Stimulated activated CD4-positive, alpha-beta T cell treated with anti-CD3 and anti-CD28 coated beads, Interleukin-1b, Interleukin-23, amount 100 ng/mL, for 1 hour (primary cell): Measurements from ENCODE around the gene SZRD1.
"Not testable (repeated sequence)": the region's sequence is repeated elsewhere in the genome, so short reads cannot be mapped to it uniquely, and the experiment has no call there.

Experiments used
- DNase-seq, 2 donors: peaks; one replicate each; pipeline ENCODE4 v3.0.0-alpha.2; 2020; ENCODE audit warnings: low read depth in 2 of 2

Gene SZRD1, protein sequence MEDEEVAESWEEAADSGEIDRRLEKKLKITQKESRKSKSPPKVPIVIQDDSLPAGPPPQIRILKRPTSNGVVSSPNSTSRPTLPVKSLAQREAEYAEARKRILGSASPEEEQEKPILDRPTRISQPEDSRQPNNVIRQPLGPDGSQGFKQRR

DNA sequence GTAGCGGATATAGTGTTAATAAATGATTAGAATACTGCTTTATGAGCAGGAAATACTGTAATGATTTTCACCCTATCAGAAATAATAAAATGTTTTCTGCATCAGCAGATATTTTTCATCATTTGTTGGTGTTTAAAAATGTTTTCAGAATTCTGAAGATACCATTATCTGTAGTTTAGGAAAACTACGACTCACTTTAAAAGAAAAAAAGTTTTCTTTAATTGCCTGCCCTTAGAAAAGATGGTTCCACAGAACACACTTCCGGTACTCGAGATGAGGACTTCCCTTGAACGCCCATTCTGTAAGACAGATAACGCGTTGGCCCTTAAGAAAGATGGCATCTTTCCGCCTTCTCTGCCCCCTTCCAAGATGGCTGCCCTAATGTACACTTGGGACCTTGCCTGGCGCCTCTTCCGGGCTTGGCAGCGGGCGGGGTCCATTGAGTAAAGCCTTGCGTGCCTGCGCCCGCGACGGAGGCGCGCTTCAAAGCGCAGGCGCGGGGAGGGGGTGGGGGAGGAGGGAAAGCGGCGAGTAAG, at the start of gene SZRD1:
TSS of gene SZRD1 (plus strand) at position 521 of the 536 bp plus-strand sequence. CDS start 16 bp downstream, outside the sequence.
- peak; percentile 75 to 89 for DNase-seq

DNA sequence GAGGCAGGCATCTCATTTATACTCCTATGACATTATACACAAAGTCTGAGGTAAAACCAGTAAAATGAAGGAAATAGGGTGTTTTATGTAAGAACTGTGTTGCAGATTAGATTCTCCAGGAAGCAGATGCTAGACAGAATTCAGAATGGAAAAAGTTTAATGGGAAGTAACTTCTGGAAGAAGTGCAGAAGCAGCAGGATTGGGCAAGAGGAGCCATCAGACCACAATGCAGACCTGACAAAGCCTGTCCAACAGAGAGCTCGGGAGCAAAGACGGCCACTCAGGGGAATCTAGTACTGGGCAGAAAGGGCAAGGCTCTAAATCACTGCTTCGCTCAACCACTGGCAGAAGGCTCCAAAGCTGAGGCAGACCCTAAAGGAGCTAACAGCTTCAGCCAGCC, 48.5 kb upstream of the SZRD1 start:
- no peak for DNase-seq

DNA sequence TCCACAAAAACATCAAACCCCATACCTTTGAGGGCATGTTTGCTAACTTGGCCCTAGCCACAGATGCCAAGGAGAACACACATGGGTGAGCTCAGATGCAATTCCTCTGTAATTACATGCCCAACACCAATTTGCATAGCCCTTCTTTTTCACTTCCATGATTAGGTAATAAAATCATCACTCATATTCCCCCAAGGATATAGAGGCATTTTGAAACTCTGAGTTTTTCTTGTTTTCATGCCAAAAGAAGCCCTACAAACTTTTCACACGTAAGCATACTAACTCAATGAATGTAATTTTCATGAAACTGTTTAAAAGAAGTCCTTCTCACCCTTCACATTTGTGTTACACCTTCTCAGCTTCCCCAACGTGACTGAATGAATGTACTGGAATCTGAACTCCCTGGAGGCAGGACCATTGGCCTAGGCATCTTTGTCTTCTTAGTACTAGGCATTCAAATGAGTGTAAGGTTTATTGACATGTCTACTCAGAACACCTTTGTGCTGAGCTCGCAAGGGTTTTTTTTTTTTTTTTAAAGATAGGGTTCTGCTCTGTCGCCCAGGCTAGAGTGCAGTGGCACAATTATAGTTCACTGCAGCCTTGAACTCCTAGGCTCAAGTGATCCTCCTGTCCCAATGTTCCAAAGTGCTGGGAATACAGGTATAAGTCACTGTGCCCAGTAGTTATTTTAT, 45.7 kb upstream of the SZRD1 start:
- DNase-seq: no peak

DNA sequence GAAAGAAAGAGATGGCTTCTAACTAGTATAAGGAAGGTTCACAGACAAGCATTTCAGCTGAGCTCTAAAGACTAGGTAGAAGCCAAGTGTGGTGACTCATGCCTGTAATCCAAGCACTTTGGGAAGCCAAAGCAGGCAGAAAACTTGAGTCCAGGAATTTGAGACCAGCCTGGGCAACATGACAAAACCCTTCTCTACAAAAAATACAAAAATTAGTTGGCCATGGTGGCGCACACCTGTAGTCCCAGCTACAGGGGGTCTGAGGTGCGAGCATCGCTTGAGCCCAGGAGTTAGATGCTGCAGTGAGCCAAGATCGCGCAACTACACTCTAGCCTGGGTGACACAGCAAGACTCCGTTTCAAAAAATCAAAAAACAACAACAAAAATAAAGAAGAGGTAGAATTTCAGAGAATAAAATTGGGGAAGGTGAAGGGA, 42.6 kb upstream of the SZRD1 start:
- DNase-seq: no peak

DNA sequence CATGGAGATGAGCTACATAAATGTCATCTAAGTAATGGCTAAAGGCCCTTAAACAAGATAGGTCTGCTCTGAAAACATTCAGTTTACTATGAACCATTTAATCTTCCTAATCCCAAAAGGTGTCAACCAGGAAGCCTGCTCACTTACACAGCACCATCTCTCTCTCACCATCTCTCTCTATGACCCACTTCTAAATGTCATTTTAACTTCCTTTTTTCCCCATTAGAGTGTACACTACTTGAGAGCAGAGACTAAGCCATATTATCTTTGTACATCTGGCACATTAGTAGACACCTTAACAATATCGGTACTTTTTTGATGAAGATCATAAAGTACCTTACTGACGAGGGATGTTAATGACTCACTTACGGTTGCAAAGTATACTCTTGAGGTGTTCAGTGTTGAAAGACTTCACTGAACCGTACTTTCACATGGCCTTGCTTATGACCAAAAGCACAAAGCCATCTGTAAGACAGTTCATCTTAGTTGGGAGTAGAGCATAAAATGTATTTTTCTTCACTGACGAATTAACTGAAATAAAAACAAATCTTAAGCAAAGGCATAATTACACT, 40.1 kb upstream of the SZRD1 start:
- DNase-seq: no peak

DNA sequence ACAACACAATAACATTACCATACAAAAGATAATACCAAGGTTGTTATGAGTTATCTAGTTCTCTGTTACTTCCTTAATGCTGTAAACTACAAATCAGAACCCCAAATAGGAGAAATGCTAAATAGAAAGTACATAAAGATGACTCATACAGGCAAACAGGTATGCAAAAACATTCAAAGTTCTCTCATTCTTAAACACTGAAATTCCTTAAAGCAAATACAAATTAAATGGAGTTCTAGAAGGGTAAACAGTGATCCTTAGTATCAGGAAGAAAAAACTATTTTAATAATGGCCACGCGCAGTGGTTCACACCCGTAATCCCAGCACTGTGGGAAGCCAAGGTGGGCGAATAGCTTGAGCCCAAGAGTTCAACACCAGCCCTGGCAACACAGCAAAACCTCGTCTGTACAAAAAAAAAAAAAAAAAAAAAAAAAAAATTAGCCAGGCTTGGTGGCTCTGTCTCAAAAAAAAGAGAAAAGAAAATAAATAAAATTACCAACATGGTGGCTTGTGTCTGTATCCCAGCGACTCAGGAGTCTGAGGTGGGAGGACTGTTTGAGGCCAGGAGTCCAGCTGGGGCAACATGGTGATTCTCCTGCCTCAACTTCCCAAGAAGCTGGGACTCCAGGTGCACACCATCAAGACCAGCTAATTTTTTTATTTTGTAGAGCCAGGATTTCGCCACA, 32.2 kb upstream of the SZRD1 start:
- DNase-seq: no peak

DNA sequence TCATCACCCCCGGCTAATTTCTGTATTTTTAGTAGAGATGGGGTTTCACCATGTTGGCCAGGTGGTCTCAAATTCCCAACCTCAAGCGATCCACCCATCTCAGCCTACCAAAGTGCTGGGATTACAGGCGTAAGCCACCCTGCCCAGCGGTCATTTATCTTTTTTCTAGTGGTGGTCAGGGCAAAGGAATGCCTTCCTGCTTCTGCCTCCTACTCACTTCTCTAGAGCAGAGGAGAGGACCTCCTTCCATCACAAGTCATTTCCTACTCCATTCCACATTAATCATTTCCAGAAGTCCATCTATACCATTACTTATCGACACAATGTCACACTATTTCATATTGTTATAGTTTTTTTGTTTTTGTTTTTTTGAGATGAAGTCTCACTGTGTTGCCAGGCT, 28.1 kb upstream of the SZRD1 start:
- no peak for DNase-seq

DNA sequence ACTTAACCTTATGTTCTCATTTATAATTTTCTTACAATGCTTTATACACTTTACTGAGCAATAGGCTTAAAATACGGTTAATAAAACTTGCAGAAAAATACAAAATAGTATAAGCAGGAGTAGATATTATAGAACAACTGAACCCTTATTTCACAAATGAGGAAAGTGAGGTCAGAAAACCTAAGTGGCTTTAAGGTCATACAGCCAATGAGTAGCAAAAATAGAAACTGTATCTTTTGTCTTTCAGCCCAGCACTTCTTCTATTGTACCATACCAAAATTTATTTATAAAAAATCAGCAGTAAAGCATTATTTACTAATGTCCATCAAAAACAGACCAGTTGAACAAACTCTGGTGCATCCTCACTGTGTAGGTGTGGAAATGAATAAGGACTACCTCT, 26.4 kb upstream of the SZRD1 start:
- no peak for DNase-seq

DNA sequence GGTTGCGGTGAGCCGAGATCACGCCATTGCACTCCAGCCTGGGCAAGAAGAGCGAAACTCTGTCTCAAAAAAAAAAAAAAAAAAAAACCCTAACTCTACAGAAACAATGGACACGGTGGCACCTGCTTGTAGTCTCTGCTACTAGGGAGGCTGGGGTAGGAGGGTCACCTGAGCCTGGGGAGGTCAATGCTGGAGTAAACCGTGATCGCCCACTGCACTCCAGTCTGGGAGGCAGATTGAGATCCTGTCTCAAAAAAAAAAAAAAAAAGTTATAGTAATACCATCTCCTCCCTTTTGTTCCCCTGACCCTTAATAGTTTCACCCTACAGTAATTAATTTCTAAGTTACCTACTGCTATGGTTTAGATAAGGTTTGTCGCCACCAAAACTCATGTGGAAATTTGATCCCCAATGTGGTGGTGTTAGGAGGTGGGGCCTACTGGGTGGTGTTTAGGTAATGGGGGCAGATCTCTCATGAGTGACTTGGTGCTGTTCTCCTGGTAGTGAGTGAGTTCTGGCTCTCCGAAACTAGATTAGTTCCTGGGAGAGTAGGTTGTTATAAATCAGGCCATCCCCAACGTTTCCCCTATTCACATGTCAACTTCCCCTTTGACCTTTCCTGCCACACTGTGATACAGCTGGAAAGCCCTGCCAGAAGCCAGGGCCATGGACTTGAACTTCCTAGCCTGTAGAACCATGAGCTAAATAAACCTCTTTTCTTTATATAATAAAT, 24.5 kb upstream of the SZRD1 start:
- DNase-seq: no peak

DNA sequence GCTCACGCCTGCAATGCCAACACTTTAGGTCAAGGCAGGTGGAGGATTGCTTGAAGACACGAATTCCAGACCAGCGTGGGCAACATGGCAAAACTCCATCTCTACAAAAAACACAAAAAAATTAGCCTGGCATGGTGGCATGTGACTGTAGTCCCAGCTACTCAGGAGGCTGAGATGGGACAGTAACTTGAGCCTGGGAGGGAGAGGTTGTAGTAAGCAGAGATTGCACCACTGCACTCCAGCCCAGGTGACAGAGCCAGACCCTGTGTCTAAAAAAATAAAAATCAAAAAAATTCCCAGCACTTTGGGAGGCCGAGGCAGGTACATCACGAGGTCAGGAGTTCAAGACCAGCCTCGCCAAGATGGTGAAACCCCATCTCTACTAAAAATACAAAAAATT, 23.8 kb upstream of the SZRD1 start:
- DNase-seq: not testable (repeated sequence)

DNA sequence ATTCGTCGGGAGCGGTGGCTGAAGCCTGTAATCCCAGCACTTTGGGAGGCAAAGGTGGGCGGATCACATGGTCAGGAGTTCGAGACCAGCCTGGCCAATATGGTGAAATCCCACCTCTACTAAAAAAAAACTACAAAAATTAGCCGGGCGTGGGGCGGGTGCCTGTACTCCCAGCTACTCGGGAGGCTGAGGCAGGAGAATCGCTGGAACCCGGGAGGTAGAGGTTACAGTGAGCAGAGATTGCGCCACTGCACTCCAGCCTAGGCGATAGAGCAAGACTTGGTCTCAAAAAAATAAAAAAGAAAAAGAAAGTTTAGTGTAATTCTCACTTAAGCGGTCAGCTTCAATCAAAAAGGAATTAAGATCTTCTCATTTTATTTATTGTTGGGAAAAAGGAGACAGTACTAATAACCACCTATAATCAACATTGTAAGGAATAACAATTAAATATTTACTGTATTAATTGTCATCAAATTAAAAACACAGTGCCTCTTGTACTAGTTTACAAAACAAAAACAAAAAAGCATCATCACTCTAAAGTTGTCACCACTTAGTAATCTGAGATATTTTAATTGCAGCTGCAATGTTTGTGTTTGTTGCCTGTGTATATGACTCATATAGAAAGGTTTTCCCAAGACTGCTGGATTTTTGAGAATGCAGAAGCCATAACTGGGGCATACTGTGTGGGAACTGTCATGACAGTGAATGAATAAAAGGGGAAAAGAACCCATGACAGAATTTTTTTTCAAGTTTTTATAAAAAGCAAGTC, 18.4 kb upstream of the SZRD1 start:
- DNase-seq: no peak

DNA sequence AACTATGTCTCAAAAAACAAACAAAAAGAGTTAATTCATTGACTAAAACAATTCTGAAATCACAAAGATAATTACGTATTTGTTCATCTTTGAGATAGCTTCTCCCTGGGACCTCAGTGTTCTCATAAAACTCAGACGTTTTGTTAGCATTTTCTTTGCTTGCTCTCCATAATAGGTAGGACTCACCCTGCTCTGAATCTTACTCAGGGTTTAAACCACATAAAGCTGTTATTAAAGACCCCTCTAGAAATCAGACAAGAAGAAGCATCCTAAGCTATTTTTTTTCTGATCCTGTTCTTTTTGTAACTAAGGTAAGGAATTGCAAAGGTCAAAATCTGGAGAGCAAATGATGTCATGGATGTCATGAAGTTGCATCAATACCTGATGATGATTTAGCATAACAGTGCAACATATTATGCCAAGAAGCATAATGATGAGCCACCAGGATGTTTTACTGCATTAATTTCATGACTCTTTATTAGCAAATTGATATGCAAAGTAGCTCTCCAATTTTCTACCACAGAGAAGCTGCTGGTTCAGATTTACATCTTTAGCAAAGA, 17.1 kb upstream of the SZRD1 start:
- DNase-seq: no peak

DNA sequence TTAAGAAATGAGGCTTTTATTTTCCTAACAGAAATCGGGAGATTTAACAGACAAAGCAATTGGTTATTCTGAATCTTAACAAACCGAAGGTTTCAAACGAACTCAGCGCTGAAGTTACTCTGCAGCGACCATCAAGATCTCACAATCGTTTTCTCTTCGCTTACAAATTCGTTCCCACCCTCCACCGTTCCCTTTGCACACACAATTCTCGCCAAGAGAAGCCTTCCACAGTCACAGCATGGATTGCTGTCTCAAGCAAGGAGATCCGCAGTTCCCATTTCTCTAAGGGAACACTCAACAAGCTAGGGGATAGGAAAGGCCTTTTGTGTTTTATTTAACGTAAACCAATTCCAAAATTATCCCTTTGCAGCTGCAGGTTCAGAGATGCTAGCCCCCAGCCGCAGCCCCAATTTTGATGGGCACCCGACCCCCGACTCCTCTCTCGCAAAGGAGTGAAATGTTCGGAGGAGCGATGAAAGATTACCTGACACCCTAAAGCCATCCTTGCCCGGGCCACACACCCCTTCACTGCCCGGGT, 15.5 kb upstream of the SZRD1 start:
- DNase-seq: no peak

DNA sequence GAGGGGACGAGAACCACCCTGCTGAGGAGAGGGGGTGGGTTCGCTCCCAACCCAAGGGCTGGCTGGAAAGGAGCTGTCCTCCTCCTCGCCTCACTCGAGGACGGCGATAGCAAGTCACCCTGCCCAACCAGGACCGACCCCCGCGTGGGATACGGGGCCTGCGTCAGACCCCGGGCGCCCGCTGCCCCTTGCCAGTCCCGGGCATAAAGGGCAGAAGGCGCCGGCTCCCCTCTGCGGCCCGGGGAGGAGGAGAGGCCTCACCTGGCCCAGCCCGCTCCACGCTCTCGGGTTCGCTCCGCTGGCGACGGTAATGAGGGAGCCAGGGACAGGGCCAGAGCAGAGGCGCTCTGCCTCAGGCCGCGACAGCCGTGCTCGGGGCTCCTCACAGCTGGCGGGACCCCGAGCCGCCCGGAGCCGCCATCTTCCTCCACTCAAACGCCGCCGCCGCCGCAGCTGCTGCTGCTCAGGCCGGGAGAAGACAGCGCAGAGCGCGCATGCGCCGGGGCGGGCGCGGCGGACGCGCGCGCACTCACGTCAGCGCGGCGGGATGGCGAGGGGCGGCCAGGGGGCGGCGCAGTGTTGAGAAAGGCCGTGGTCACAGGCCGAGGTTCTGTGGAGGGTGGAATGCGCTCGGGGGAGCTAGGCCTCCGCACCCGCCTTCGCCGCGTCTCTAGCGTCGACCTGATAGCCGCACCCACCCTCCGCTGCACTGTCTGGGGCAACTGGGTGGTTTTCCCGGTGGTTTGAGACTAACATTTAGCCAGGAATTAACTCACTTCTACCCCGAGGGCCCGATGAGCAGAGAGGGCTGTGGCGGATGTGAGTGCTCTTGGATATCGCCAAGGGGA, 14.8 kb upstream of the SZRD1 start, which contains the start of gene FBXO42:
TSS of gene FBXO42 (minus strand) at position 487 of the 848 bp plus-strand sequence. CDS start 37,062 bp downstream, outside the sequence.
- peak; percentile 77 to 80 for DNase-seq

DNA sequence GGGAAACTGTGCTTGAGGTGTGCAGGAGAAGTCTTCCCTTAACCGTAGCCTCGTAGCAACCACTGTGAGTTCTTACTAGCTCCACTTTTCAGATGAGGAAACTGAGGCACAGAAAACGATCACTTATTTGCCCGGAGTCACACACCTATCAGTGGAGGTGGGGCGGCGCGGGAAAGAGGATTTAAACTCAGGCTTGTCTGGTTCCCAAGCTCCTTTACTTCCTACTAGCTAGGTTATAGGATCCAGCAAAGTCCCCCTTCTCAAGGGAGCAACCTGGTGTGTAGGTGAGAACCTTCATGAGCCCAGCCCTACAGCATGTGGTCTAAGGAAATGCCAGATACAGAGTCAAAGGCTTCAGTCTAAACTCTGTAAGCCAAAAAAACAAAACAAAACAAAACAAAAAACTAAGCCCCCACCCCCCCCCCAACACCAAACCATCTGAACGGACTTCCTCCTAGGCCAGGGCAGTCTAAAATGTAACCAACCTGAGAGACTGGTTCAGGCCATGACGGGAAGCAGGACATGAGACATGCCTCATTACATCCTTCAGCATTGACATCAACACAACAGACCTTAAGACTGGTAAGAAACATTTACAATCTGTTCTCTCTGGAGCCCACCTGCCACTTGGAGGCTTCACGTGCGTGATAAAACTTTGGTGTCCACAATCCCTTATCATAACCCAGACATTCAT, 14.1 kb upstream of the SZRD1 start:
- no peak for DNase-seq

DNA sequence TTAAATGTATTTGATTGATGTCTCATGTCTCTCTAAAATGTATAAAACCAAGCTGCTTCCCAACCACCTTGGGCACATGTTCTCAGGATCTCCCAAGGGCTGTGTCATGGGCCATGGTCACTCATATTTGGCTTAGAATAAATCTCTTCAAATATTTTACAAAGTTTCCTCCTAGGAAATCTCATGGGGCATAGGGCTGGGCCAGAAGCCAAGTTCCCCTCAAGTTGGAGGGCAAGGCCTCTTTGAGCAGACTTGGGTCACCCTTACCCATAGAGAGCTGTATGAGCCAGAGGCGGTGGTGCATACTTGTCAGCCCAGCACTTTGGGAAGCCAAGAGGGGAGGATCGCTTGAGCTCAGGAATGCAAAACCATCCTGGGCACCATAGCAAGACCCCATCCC, 12.4 kb upstream of the SZRD1 start:
- DNase-seq: no peak

DNA sequence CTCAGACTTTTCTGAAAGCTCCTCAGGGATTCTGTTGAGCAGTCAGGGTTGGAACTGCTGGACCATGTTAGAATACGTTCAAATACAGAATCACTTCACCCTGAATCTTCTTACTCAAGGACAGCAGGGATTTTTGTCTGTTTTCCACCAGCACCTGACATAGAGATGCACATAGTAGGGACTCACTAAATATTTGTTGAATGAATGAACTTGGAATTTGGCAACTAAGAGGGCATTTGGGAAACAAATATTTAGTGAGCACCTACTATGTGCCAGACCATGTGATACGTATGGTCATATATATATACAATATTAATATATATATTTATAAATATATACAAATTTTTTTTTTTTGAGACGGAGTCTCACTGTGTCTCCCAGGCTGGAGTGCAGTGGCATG, 10.2 kb upstream of the SZRD1 start:
- DNase-seq: no peak

DNA sequence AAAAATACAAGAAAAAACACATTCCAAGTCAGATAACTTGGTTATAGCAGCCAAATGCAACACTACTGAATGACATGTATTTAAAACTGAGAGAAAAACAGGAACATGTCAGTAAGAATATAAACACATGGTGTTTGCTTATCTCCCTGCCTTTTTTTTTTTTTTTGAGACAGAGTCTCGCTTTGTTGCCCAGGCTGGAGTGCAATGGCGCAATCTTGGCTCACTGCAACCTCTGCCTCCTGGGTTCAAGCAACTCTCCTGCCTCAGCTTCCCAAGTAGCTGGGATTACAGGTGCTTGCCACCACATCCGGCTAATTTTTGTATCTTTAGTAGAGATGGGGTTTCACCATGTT, 1.9 kb upstream of the SZRD1 start:
- DNase-seq: not testable (repeated sequence)
